T-helper 22 cell (primary cell): ENCODE data around the gene C17orf107.

Source experiments
- DNase-seq: peaks from one replicate; pipeline ENCODE4 v3.0.0-alpha.2; 2020; ENCODE audit warnings: low read depth

The C17orf107 gene

GRCh38 chr17:4949321-4950074 lies 50.2 kb downstream of the C17orf107 start:
- DNase-seq, result peak; percentile 68

DNA sequence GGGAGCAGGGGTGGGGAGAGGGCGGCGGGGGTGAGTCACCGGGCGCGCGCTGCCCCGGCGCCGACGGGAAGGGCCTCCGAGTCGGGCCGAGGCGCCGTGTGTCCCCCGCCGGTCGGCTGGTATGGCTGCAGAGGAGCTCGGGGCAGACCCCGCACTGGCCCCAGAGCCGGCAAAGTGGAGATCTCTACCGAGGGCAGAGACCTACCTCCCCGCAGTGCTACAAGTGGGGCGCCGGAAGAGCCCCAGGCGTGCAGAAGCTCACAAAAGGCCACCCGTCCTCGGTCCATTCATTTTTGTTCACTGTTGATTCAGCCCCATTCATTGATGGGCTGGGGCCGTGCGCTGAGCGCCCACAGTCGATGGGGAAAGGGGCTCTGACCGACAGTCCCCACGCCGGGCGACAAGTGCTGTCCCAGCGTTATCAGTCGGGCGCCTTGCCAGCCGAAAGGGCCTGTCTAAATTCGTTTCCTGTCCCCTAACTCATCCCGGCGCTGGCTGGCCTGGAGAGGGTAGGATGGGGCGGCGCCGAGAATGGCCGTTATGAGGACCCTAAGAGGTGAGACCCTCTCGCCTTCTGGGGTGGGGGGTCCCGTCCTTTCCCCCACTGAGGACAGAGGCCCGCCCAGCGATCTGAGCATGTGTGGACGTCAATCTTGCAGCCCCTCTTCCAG lies 50.9 kb downstream of the C17orf107 start:
- DNase-seq, result no peak

DNA sequence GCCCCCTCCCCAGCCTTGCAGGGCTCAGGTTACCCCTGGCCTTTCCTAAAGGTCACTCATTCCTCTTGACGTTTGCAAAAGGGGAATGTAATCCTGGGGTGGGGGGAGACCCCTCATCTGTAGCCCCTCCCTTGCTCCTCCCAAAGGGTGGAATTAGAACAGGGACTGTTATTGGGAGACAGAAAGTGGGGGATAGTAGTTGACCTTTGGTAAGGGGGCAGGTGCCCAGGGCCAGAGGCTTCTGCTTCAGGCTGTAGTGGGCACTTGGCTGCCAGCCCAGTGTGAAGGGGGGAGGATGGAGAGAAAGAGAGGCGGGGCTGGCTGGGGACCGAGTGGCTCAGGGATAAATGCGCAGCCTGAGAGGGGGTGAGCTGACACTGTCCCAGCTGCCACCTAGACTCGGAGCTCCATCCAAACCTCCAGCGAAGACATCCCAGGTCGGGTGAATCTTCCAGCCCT lies 51.4 kb downstream of the C17orf107 start, which contains the start of gene ENO3:
Gene ENO3, plus strand, starts transcription at position 374 of the 459 bp plus-strand sequence. CDS start 711 bp downstream, outside the sequence.
- DNase-seq, result no peak

DNA sequence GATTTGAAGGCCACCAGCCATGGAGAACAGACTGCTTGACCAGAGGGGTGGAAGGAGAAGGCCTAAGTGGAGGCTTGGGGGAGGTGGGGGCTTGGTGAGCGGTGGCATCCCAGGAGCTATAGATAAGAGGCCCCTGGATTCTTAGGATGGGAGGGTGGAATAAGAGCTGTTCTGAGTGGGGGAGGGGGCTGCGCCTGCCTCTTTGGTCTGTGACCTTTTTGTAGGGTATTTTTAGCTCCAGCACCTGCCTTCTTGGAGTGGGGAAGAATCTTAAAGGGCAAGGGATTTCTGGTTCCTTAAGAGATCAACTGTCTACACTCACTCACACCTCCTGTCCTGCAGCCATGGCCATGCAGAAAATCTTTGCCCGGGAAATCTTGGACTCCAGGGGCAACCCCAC lies 52.1 kb downstream of the C17orf107 start:
- no peak for DNase-seq
